Kidney (tissue), 14 donors: ENCODE data around the gene CAMK2A. TPM values are rescaled to one million over a fixed set of nuclear protein-coding genes. Genes with fewer than 3 reads are reported as not detected.
A peak's percentile ranks its signal among the peaks of the same experiment; 100 is the strongest.

Source experiments
- DNase-seq, 5 donors: peaks; one replicate each; pipeline ENCODE4 v3.0.0-alpha.2; 2013 to 2020
- FAIRE-seq: peaks from 2 replicates; lab custom pipeline; 2012; peaks lifted over from hg19 to GRCh38; lab: Jason Lieb, UNC
- H3K27ac ChIP-seq, 2 donors: one replicate each; pipeline ENCODE4 v1.7.0; 2013; ENCODE audit warnings: low read depth in 2 of 2, low read length in 2 of 2, inconsistent platforms in 1 of 2
- H3K27me3 ChIP-seq: one replicate; pipeline ENCODE4 v1.7.1; 2013; ENCODE audit warnings: low read length, inconsistent platforms; ENCODE audit not compliant: control insufficient read depth, insufficient read depth
- H3K36me3 ChIP-seq, 3 donors: one replicate each; pipeline versions ENCODE4 v1.7.0 to v1.7.1; 2013; ENCODE audit warnings: low read length in 3 of 3, control low read depth in 1 of 3, inconsistent platforms in 1 of 3; ENCODE audit not compliant: insufficient read depth in 3 of 3, control insufficient read depth in 2 of 3
- H3K4me1 ChIP-seq, 3 donors: one replicate each; pipeline versions ENCODE4 v1.7.0 to v1.7.1; 2013; ENCODE audit warnings: low read length in 3 of 3, inconsistent platforms in 1 of 3, low read depth in 1 of 3; ENCODE audit not compliant: control insufficient read depth in 2 of 3, insufficient read depth in 2 of 3
- H3K4me3 ChIP-seq, 3 donors: one replicate each; pipeline versions ENCODE4 v1.7.0 to v1.8.1; 2013; ENCODE audit warnings: low read length in 3 of 3, control low read depth in 1 of 3, inconsistent platforms in 1 of 3
- H3K9ac ChIP-seq, 3 donors: one replicate each; pipeline versions ENCODE4 v1.7.0 to v1.7.1; 2013; ENCODE audit warnings: low read length in 3 of 3, control low read depth in 1 of 3, inconsistent platforms in 1 of 3
- H3K9me3 ChIP-seq, 3 donors: one replicate each; pipeline versions ENCODE4 v1.7.0 to v1.7.1; 2013; ENCODE audit warnings: low read length in 3 of 3, control low read depth in 1 of 3, inconsistent platforms in 1 of 3; ENCODE audit not compliant: control insufficient read depth in 2 of 3, insufficient read depth in 1 of 3
- intact Hi-C: fragments of 100-400 bp; cut with DNase I; formaldehyde crosslinking; loops from one replicate; pipeline ENCODE4 v1.11.1; 2022
- polyA plus RNA-seq: library from polyadenylated mRNA; stranded (reverse); fragments of 350-450 nt; fragmentation: Illumina TruSeq; extraction: RNeasy Lipid Tissue Mini Kit (QIAGEN cat#74804); gene quantifications from one replicate; pipeline ENCODE4 v1.2.3, GENCODE V29; 2014; ENCODE audit warnings: low read depth, low replicate concordance; ENCODE audit not compliant: insufficient read depth
- total RNA-seq: library from RNA; stranded (reverse); fragmentation: NEBNext Ultra II Directional; extraction: Animal tissue kit (Norgen Biotek cat#: 25700); gene quantifications from one replicate; pipeline ENCODE4 v1.2.1, GENCODE V29; 2021
- TF ChIP-seq, protein P1 (sequence below): IDR thresholded peaks from 3 replicates; pipeline ENCODE4 v1.5.1; 2012; ENCODE audit warnings: mild to moderate bottlenecking, moderate library complexity, borderline replicate concordance; ENCODE audit not compliant: insufficient read depth; ENCODE audit errors: extremely low read depth
- donor health status: control.
- donor health status: control.
- donor health status: control.
- donor health status: control.
- donor health status: control.
- donor health status: DM: yes; HTN: yes; CAD: no.
- donor health status: Normal renal cell carcinoma (clear cell type).

Gene CAMK2A
- total and polyA plus RNA-seq, 2 donors from 2014 or later: 0.28 to 0.90 TPM

DNA sequence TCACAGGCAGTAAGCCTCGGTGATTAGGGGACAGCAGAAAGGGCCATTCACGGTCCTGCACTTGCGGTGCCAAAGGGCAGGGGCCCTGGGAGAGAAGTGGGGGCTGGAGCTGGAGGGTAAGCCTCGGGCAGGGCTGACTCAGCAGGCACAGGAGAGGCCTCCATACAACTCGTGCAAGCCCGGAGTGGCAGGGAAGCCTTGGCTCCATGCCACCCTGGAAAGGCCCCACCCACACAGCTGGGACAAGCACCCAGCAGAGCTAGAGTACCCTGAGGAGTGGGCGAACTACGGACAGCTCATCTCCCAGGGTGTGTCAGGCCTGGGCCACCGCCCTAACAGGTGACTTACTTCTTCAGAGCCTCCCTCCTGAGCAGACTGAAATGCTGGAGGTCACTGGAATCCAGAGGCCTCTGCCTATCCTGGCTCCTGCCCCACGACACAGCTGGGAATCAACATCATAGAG is 5.6 kb upstream of the CAMK2A start:
- Histone ChIP-seq H3K36me3 (no peaks in the 10 kb centered on the region), H3K27me3 (no peaks in the 10 kb centered on the region), H3K9ac (no peak overlapping the region), H3K27ac (no peak overlapping the region), H3K4me3 (no peak overlapping the region), H3K4me1 (peaks cover 0 to 7% (median 0%) of the 10 kb centered on the region in 3 donors), H3K9me3 (no peaks in the 10 kb centered on the region)
- FAIRE-seq (no peak), DNase-seq (peak in 2 of 5 donors; percentile 44 to 75)
- intact Hi-C loops: no loop called here
- TF ChIP-seq, protein P1, sequence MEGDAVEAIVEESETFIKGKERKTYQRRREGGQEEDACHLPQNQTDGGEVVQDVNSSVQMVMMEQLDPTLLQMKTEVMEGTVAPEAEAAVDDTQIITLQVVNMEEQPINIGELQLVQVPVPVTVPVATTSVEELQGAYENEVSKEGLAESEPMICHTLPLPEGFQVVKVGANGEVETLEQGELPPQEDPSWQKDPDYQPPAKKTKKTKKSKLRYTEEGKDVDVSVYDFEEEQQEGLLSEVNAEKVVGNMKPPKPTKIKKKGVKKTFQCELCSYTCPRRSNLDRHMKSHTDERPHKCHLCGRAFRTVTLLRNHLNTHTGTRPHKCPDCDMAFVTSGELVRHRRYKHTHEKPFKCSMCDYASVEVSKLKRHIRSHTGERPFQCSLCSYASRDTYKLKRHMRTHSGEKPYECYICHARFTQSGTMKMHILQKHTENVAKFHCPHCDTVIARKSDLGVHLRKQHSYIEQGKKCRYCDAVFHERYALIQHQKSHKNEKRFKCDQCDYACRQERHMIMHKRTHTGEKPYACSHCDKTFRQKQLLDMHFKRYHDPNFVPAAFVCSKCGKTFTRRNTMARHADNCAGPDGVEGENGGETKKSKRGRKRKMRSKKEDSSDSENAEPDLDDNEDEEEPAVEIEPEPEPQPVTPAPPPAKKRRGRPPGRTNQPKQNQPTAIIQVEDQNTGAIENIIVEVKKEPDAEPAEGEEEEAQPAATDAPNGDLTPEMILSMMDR: no peak

DNA sequence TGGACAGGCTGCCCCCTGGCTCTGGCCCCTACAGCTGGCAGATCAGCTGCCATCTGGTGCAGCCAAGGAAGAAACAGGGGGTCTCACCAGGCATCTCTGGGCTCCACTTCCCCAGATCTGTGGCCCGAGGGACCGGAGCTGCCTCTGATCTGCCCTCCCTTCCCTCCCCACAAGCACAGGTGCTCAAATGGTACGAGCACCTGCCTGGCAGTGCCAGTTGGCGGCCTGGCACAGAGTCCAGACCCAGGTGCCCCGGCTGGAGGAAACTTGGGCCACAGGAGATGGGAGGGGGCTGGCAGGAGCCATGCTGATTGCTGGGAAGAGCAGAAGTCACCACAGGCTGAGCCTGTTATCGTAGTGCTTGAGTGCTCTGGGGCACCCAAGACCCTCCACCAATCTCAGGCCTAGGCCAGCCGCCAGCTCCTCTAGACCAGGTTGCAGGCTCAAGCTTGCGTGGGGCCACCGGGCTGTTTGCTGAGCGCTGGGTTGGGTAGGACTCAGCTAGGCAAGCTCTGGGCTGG is 5.0 kb upstream of the CAMK2A start:
- TF ChIP-seq, protein P1: no peak
- H3K27me3 ChIP-seq: no peaks in the 10 kb centered on the region
- DNase-seq: peak in 1 of 5 donors; percentile 66
- no peaks in the 10 kb centered on the region for H3K36me3 ChIP-seq
- intact Hi-C loops: no loop called here
- no peak overlapping the region for H3K4me3 ChIP-seq
- H3K9ac ChIP-seq: no peak overlapping the region
- H3K27ac ChIP-seq: no peak overlapping the region
- FAIRE-seq: no peak
- H3K9me3 ChIP-seq: no peaks in the 10 kb centered on the region
- peaks cover 0 to 7% (median 0%) of the 10 kb centered on the region in 3 donors for H3K4me1 ChIP-seq

DNA sequence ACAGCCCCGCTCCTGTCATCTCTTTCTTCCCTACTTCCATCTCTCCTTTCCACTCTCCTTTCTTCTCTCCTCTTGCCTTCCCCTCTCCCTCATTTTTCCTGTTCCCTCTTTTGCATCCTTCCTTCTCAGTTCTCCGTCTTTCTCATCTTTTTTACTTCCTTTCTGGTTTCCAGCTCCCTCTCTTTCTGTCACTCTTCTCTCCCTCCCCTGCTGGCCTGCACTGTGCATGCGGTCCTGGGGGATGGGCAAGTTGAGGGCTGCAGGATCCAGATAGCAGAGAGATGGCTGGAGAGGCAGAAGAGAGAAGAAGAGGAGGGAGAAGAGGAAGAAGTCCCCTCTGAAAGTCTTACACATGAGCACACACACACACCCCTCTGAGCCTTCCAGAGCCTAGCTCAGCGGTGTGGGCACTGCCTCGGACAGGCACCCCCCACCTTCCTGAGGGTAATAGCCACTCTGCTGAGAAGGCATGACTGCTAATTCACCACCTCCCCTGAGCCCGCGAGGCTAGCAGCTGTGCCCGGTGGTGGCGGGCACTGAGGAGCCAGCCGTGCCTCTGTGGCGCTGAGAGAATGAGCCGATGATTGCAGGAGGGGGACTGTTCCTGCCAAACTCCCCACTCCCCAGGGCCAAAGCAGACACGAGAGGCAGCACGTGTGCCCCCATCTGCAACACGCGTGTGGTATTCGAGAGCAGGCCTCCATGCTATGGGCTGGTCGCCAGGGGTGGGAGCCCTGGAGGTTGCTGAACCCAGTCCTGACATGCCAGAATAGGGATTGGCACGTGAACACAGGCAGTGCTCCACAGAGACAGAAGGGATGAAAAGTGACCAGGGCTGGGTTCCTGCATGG is 3.7 kb upstream of the CAMK2A start:
- peak in 1 of 5 donors; percentile 39 for DNase-seq

More for the DNA sequence above, 3.7 kb upstream of the CAMK2A start:
- Histone ChIP-seq H3K9me3 (no peaks in the 10 kb centered on the region), H3K27ac (no peak overlapping the region), H3K27me3 (no peaks in the 10 kb centered on the region), H3K4me1 (peaks cover 0 to 7% (median 0%) of the 10 kb centered on the region in 3 donors), H3K36me3 (no peaks in the 10 kb centered on the region), H3K9ac (no peak overlapping the region), H3K4me3 (no peak overlapping the region)
- FAIRE-seq: no peak
- intact Hi-C loops: no loop called here
- TF ChIP-seq, protein P1: no peak
